Neuronal stem cell (in vitro differentiated cells): ENCODE measurements around the gene PFKM.

Experiments used
- DNase-seq: peaks from one replicate; pipeline ENCODE4 v3.0.0-alpha.2; 2013; ENCODE audit warnings: low spot score
- H2AFZ ChIP-seq: one replicate; pipeline ENCODE4 v1.6.1; 2013; ENCODE audit warnings: mild to moderate bottlenecking, low read length, inconsistent platforms
- H2AK5ac ChIP-seq: 2 replicates; pipeline ENCODE4 v1.6.1; 2013; ENCODE audit warnings: low read depth, mild to moderate bottlenecking, inconsistent platforms, low read length, moderate library complexity, mixed read lengths
- H2BK120ac ChIP-seq: 2 replicates; pipeline ENCODE4 v1.6.1; 2013; ENCODE audit warnings: low read depth, mild to moderate bottlenecking, inconsistent platforms, low read length, moderate library complexity, mixed read lengths
- H2BK12ac ChIP-seq: one replicate; pipeline ENCODE4 v1.6.1; 2013; ENCODE audit warnings: low read length, inconsistent platforms
- H2BK15ac ChIP-seq: 2 replicates; pipeline ENCODE4 v1.6.1; 2013; ENCODE audit warnings: mild to moderate bottlenecking, low read length, inconsistent platforms, mixed read lengths
- H2BK5ac ChIP-seq: one replicate; pipeline ENCODE4 v1.6.1; 2013; ENCODE audit warnings: inconsistent platforms, mild to moderate bottlenecking, low read length, moderate library complexity
- H3K14ac ChIP-seq: one replicate; pipeline ENCODE4 v1.6.1; 2013; ENCODE audit warnings: low read length, inconsistent platforms
- H3K18ac ChIP-seq: 2 replicates; pipeline ENCODE4 v1.6.1; 2013; ENCODE audit warnings: low read length, inconsistent platforms
- H3K23ac ChIP-seq: 2 replicates; pipeline ENCODE4 v1.6.1; 2013; ENCODE audit warnings: low read depth, mild to moderate bottlenecking, mixed read lengths, low read length, inconsistent platforms; ENCODE audit not compliant: poor library complexity
- H3K27ac ChIP-seq: replicated peaks from 3 replicates; pipeline ENCODE4 v1.5.1; 2013; ENCODE audit warnings: low read length, inconsistent platforms
- H3K27me3 ChIP-seq, 3 experiments: 2 replicates each; pipeline ENCODE4 v1.6.1; 2013; ENCODE audit warnings: low read length in 3 of 3, mild to moderate bottlenecking in 2 of 3, inconsistent platforms in 1 of 3, low read depth in 1 of 3, mixed read lengths in 1 of 3, moderate library complexity in 1 of 3; ENCODE audit not compliant: control insufficient read depth in 3 of 3, insufficient read depth in 3 of 3
- H3K36me3 ChIP-seq, 2 donors: replicated peaks in 1 of 2; 2 replicates each; pipeline ENCODE4 v1.6.1; 2013; ENCODE audit warnings: low read length in 2 of 2; ENCODE audit not compliant: control insufficient read depth in 2 of 2, insufficient read depth in 2 of 2
- H3K4ac ChIP-seq: 2 replicates; pipeline ENCODE4 v1.6.1; 2013; ENCODE audit warnings: inconsistent platforms, mild to moderate bottlenecking, low read length, moderate library complexity
- H3K4me1 ChIP-seq, 2 donors: 1 replicate in 1 of 2; 2 replicates in 1 of 2; pipeline ENCODE4 v1.6.1; 2013; ENCODE audit warnings: low read length in 2 of 2, low read depth in 1 of 2; ENCODE audit not compliant: control insufficient read depth in 2 of 2, insufficient read depth in 1 of 2
- H3K4me2 ChIP-seq: one replicate; pipeline ENCODE4 v1.6.1; 2013; ENCODE audit warnings: mild to moderate bottlenecking, low read length, inconsistent platforms; ENCODE audit not compliant: insufficient read depth, poor library complexity, severe bottlenecking
- H3K4me3 ChIP-seq, 2 donors: 2 replicates each; pipeline ENCODE4 v1.5.1; 2013; ENCODE audit warnings: low read length in 2 of 2, mild to moderate bottlenecking in 2 of 2, inconsistent platforms in 1 of 2, moderate library complexity in 1 of 2
- H3K79me1 ChIP-seq: one replicate; pipeline ENCODE4 v1.6.1; 2013; ENCODE audit warnings: low read depth, mild to moderate bottlenecking, inconsistent platforms, low read length, moderate library complexity
- H3K9ac ChIP-seq: one replicate; pipeline ENCODE4 v1.6.1; 2013; ENCODE audit warnings: mild to moderate bottlenecking, low read depth, low read length, inconsistent platforms; ENCODE audit not compliant: poor library complexity
- H3K9me3 ChIP-seq, 2 donors: replicated peaks in 1 of 2; 2 replicates each; pipeline versions ENCODE3 to v1.6.1; 2013; ENCODE audit warnings: low read length in 2 of 2, mild to moderate bottlenecking in 2 of 2, inconsistent platforms in 1 of 2, low read depth in 1 of 2, mixed read lengths in 1 of 2, moderate library complexity in 1 of 2; ENCODE audit not compliant: control insufficient read depth in 2 of 2, insufficient read depth in 1 of 2
- H4K8ac ChIP-seq: one replicate; pipeline ENCODE4 v1.6.1; 2013; ENCODE audit warnings: low read depth, mild to moderate bottlenecking, inconsistent platforms, low read length, moderate library complexity
- H4K91ac ChIP-seq: one replicate; pipeline ENCODE4 v1.6.1; 2013; ENCODE audit warnings: low read length, low read depth, mild to moderate bottlenecking, inconsistent platforms; ENCODE audit not compliant: poor library complexity
- WGBS, 2 donors: extraction: QIAGEN DNeasy Blood & Tissue Kit; methylation state at CpG; one replicate each; pipeline ENCODE4 v1.1.7; 2013; ENCODE audit warnings: missing lambda C conversion rate in 2 of 2, mixed read lengths in 1 of 2; ENCODE audit not compliant: insufficient read length in 2 of 2, insufficient replicate concordance in 1 of 2; ENCODE audit errors: extremely low coverage in 2 of 2; 5-methylcytosine and 5-hydroxymethylcytosine counted together

PFKM gene

DNA sequence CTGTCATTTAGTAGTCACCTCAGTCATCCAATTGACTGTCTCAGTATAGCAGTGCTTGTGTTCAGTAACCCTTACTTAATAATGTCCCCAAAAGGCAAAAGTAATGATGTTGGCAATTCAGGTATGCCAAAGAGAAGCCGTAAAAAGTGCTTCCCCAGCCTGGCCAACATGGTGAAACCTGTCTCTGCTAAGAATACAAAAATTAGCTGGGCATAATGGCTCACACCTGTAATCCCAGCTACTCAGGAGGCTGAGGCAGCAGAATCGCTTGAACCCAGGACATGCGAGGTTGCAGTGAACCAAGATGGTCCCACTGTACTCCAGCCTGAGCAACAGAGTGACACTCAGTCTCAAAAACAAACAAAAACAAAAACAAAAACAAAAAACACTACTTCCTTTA, 46.9 kb upstream of the PFKM start:
- no peak overlapping the region for H4K8ac ChIP-seq
- no CpG with 5 or more reads among the region's 3 CpGs for WGBS, 2 donors
- no peak overlapping the region for H2BK15ac ChIP-seq
- H3K4me2 ChIP-seq = no peak overlapping the region
- H3K4ac ChIP-seq = no peak overlapping the region
- H3K36me3 ChIP-seq = peaks cover 14 to 89% of the 10 kb centered on the region in 2 donors
- no peaks in the 10 kb centered on the region for H3K4me1 ChIP-seq
- H3K14ac ChIP-seq = no peak overlapping the region
- no peaks in the 10 kb centered on the region for H3K27me3 ChIP-seq
- no peaks in the 10 kb centered on the region for H3K79me1 ChIP-seq
- H3K4me3 ChIP-seq = no peak overlapping the region
- H3K23ac ChIP-seq = no peak overlapping the region
- H3K18ac ChIP-seq = no peak overlapping the region
- H4K91ac ChIP-seq = no peak overlapping the region
- H3K9ac ChIP-seq = no peak overlapping the region
- no peak overlapping the region for H2BK120ac ChIP-seq
- H2AK5ac ChIP-seq = no peak overlapping the region
- H3K27ac ChIP-seq = no peak overlapping the region
- H2BK12ac ChIP-seq = no peak overlapping the region
- no peak overlapping the region for H2AFZ ChIP-seq
- no peak for DNase-seq
- no peak overlapping the region for H2BK5ac ChIP-seq
- H3K9me3 ChIP-seq = peaks cover 0 to under 1% of the 10 kb centered on the region in 2 donors

DNA sequence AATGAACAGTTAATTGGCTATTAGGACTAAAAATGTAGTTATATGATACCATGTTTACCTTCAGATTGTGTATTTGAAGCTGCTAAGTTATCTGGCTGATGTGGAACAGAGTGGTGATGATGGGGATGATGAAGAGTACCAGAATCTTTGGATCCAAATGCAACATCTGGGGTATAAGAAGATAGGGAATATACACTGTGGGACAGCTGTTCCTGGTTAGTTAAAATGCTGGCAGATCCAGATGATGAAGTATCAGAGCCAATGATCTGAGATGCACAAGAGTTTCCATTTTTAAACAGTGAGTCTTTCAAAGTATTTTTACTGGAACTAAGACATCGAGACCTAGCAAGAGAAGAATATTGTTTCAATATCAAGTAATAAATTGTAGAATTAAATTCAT, 44.9 kb upstream of the PFKM start:
- WGBS, 2 donors = no CpG with 5 or more reads among the region's 1 CpG
- Histone ChIP-seq H3K4me2 (no peak overlapping the region), H4K91ac (no peak overlapping the region), H3K4me1 (no peaks in the 10 kb centered on the region), H3K9me3 (peaks cover 0 to 8% of the 10 kb centered on the region in 2 donors), H3K14ac (no peak overlapping the region), H3K9ac (no peak overlapping the region), H3K23ac (no peak overlapping the region), H2AK5ac (no peak overlapping the region), H3K27me3 (no peaks in the 10 kb centered on the region), H4K8ac (no peak overlapping the region), H2BK5ac (no peak overlapping the region), H3K18ac (no peak overlapping the region), H2BK120ac (no peak overlapping the region), H3K4ac (no peak overlapping the region), H3K79me1 (no peaks in the 10 kb centered on the region), H3K27ac (no peak overlapping the region), H2AFZ (no peak overlapping the region), H2BK15ac (no peak overlapping the region), H2BK12ac (no peak overlapping the region), H3K4me3 (no peak overlapping the region), H3K36me3 (peaks cover 12 to 88% of the 10 kb centered on the region in 2 donors)
- DNase-seq = no peak

DNA sequence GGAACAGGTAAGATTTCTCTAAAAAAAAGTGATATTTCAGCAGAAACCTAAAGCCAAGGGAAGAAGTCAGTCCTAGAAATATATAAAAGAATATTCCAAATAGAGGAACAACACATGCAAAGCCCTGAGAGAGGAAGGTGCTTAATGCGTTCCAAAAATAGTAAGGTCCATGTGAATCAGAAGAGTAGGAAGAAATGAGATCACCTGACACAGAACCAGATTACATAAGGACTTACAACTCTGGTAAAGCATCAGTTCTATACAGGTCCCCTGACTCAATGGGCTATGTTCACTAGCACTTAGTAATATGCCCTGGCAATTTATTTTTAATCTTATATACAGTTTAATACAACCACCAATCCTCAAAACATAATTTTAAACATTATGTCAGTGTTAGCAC, 43.3 kb upstream of the PFKM start:
- Histone ChIP-seq H3K27ac (no peak overlapping the region), H4K91ac (no peak overlapping the region), H3K4ac (no peak overlapping the region), H2BK120ac (no peak overlapping the region), H2AFZ (no peak overlapping the region), H3K14ac (no peak overlapping the region), H3K9ac (no peak overlapping the region), H3K9me3 (peaks cover 0 to 8% of the 10 kb centered on the region in 2 donors), H3K79me1 (no peaks in the 10 kb centered on the region), H3K4me1 (no peaks in the 10 kb centered on the region), H3K18ac (no peak overlapping the region), H4K8ac (no peak overlapping the region), H3K4me3 (no peak overlapping the region), H3K23ac (no peak overlapping the region), H2AK5ac (no peak overlapping the region), H3K36me3 (peaks cover 10 to 88% of the 10 kb centered on the region in 2 donors), H2BK15ac (no peak overlapping the region), H2BK12ac (no peak overlapping the region), H3K4me2 (no peak overlapping the region), H3K27me3 (no peaks in the 10 kb centered on the region), H2BK5ac (no peak overlapping the region)
- no peak for DNase-seq
- no CpG with 5 or more reads among the region's 1 CpG for WGBS, 2 donors

DNA sequence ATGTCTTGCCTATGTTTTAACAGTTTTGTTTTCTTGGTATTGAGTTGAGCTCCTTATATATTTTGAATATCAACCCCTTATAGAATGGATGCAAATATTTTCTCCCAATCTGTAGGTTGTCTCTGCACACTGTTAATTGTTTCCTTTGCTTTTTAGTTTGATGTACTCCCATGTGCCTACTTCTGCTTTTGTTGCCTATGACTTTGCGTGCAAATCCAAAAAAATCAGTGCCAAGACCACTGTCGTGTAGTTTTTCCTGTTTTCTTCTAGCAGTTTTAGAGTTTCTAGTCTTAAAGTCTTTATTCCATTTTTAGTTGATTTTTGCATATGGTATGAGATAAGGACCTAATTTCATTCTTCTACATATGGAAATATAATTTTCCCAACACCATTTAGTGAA, 42.1 kb upstream of the PFKM start:
- Histone ChIP-seq H3K23ac (no peak overlapping the region), H3K9ac (no peak overlapping the region), H2AFZ (no peak overlapping the region), H3K27me3 (no peaks in the 10 kb centered on the region), H3K18ac (no peak overlapping the region), H3K14ac (no peak overlapping the region), H3K27ac (no peak overlapping the region), H3K4me3 (no peak overlapping the region), H2BK120ac (no peak overlapping the region), H2BK12ac (no peak overlapping the region), H2AK5ac (no peak overlapping the region), H4K8ac (no peak overlapping the region), H3K79me1 (no peaks in the 10 kb centered on the region), H3K9me3 (peaks cover 0 to 8% of the 10 kb centered on the region in 2 donors), H3K36me3 (peaks cover 10 to 88% of the 10 kb centered on the region in 2 donors), H2BK15ac (no peak overlapping the region), H3K4me2 (no peak overlapping the region), H3K4me1 (no peaks in the 10 kb centered on the region), H3K4ac (no peak overlapping the region), H4K91ac (no peak overlapping the region), H2BK5ac (no peak overlapping the region)
- DNase-seq = no peak
- WGBS, 2 donors = no CpG with 5 or more reads among the region's 2 CpGs
